ENCODE data around the gene C2CD2.

DNA sequence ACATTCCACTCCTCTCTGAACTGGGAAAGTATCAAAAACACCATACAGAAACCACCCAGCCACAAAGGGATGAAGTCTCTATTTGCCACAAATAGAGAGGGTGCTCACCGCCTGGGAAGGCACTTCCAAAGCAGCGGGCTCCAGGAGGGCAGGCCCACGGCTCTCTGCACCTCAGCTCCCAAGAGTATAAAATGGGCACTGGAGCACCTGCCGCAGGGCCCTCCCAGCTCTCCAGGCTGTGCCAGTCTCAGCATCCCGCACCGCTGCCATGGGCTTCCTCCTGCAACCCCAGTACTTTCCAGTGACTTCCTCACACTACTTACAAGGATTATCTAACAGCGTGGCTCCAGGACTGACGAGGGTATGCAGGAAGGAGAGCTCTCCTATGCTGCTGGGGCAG, 14.4 kb downstream of the C2CD2 start:
- TF ChIP-seq POLR2A (IDR thresholded peaks at IDR 0.05; ENCODE audit: low read depth, low read length) (no peak), POLR2AphosphoS5 (IDR thresholded peaks at IDR 0.05; ENCODE audit: low read depth, low read length) (no peak)

Data from GM12891 (cell line).